ENCODE data around the gene NEK5. TPM values are rescaled to one million over a fixed set of nuclear protein-coding genes. Genes with fewer than 3 reads are reported as not detected.

The NEK5 gene
- total RNA-seq, 4 donors from 2014 or later = 0.07 TPM; not detected in 3

- DNase-seq (peak; percentile 67), ATAC-seq (peak; percentile 71 to 77)
- H3K27ac ChIP-seq = peak overlapping the region in 1 of 4 donors; percentile 48
- in situ Hi-C loops (cut with MboI; ENCODE audit: low sequenced_read_pairs in 4 of 4) (no loop called here), intact Hi-C loops (cut with DNase I; ENCODE audit: low total_unique reads) (no loop called here)
- H3K4me3 ChIP-seq = peak overlapping the region in 2 of 4 donors; percentile 21
- H3K36me3 ChIP-seq = no peaks in the 10 kb centered on the region
- peaks cover 33 to 45% of the 10 kb centered on the region in 2 donors for H3K4me1 ChIP-seq
- no peaks in the 10 kb centered on the region for H3K27me3 ChIP-seq
- no peak for TF ChIP-seq CTCF (IDR thresholded peaks at IDR 0.05 in 4 of 5, conservative IDR thresholded peaks at IDR 0.05 in 1 of 5)
- no peak for TF ChIP-seq POLR2A (IDR thresholded peaks at IDR 0.05)
- H3K9me3 ChIP-seq = no peaks in the 10 kb centered on the region
These were observed 129.4 kb downstream of the NEK5 start for GRCh38 chr13:51999510-51999911.

GRCh38 chr13:51998723-51999509, 130.0 kb downstream of the NEK5 start:
- peak overlapping the region in 1 of 4 donors; percentile 21 for H3K4me3 ChIP-seq
- H3K9me3 ChIP-seq = no peaks in the 10 kb centered on the region
- TF ChIP-seq CTCF (IDR thresholded peaks at IDR 0.05 in 4 of 5, conservative IDR thresholded peaks at IDR 0.05 in 1 of 5) (no peak), POLR2A (IDR thresholded peaks at IDR 0.05) (no peak)
- intact Hi-C loops (cut with DNase I; ENCODE audit: low total_unique reads) (no loop called here), in situ Hi-C loops (cut with MboI; ENCODE audit: low sequenced_read_pairs in 4 of 4) (no loop called here)
- ATAC-seq (peak in 1 of 2 donors; percentile 28), DNase-seq (no peak)
- peaks cover 33 to 45% of the 10 kb centered on the region in 2 donors for H3K4me1 ChIP-seq
- peak overlapping the region in 1 of 4 donors; percentile 45 for H3K27ac ChIP-seq
- H3K27me3 ChIP-seq = no peaks in the 10 kb centered on the region
- no peaks in the 10 kb centered on the region for H3K36me3 ChIP-seq

- DNase-seq = no peak
- no peaks in the 10 kb centered on the region for H3K27me3 ChIP-seq
- intact Hi-C loops (cut with DNase I; ENCODE audit: low total_unique reads) (no loop called here), in situ Hi-C loops (cut with MboI; ENCODE audit: low sequenced_read_pairs in 4 of 4) (no loop called here)
- H3K9me3 ChIP-seq = no peaks in the 10 kb centered on the region
- peaks cover 30 to 40% of the 10 kb centered on the region in 2 donors for H3K4me1 ChIP-seq
- H3K4me3 ChIP-seq = no peak overlapping the region
- no peak for ATAC-seq
- H3K36me3 ChIP-seq = no peaks in the 10 kb centered on the region
- no peak for TF ChIP-seq CTCF (IDR thresholded peaks at IDR 0.05 in 4 of 5, conservative IDR thresholded peaks at IDR 0.05 in 1 of 5)
- TF ChIP-seq POLR2A (IDR thresholded peaks at IDR 0.05) = no peak
- no peak overlapping the region for H3K27ac ChIP-seq
These were observed 131.1 kb downstream of the NEK5 start for GRCh38 chr13:51997641-51998330.

- H3K27me3 ChIP-seq = no peaks in the 10 kb centered on the region
These were observed 131.7 kb downstream of the NEK5 start for GRCh38 chr13:51997186-51997585.

More at GRCh38 chr13:51997186-51997585, 131.7 kb downstream of the NEK5 start:
- TF ChIP-seq CTCF (IDR thresholded peaks at IDR 0.05 in 4 of 5, conservative IDR thresholded peaks at IDR 0.05 in 1 of 5) (no peak), POLR2A (IDR thresholded peaks at IDR 0.05) (no peak)
- intact Hi-C loops (cut with DNase I; ENCODE audit: low total_unique reads) = no loop called here
- Histone ChIP-seq H3K4me1 (peaks cover 30 to 40% of the 10 kb centered on the region in 2 donors), H3K9me3 (no peaks in the 10 kb centered on the region), H3K27ac (no peak overlapping the region), H3K36me3 (no peaks in the 10 kb centered on the region), H3K4me3 (no peak overlapping the region)
- in situ Hi-C loops (cut with MboI; ENCODE audit: low sequenced_read_pairs in 4 of 4) = no loop called here
- no peak for ATAC-seq
- DNase-seq = no peak

Data from gastrocnemius medialis (tissue), 4 donors.